ENCODE data around the gene POLG. TPM values are rescaled to one million over a fixed set of nuclear protein-coding genes. Genes with fewer than 3 reads are reported as not detected.

Gene POLG
- total and polyA plus RNA-seq, 2 of the 13 experiments (the other 11 are each of a cell fraction or from before 2014, with no cell fraction given) = 26.6 to 35.5 TPM

DNA sequence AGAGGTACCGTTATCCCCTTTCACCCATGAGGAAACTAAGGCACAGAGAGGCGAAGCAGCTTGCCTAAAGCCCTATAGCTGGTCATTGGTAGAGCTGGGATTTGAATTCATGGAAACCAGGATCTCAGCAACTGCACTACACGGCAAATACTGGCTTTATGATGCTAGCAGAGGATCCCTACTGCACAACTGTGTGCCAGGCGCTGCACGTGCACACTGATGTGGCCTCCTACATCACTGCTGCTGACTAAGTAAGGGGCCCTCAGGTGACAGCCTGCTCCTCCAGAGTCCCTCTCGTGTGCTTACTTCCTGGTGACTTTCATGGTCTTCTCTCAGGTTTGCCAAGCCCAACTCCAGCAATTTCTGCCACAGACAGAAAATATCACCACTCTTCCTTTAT, 3.4 kb upstream of the POLG start:
- no TSS peak for BruUV-seq (replicated peaks)
- FAIRE-seq = no peak
- CTCF ChIA-PET (ENCODE audit: low intra/inter-chr PET ratio, low total read pairs) = no interaction called here

DNA sequence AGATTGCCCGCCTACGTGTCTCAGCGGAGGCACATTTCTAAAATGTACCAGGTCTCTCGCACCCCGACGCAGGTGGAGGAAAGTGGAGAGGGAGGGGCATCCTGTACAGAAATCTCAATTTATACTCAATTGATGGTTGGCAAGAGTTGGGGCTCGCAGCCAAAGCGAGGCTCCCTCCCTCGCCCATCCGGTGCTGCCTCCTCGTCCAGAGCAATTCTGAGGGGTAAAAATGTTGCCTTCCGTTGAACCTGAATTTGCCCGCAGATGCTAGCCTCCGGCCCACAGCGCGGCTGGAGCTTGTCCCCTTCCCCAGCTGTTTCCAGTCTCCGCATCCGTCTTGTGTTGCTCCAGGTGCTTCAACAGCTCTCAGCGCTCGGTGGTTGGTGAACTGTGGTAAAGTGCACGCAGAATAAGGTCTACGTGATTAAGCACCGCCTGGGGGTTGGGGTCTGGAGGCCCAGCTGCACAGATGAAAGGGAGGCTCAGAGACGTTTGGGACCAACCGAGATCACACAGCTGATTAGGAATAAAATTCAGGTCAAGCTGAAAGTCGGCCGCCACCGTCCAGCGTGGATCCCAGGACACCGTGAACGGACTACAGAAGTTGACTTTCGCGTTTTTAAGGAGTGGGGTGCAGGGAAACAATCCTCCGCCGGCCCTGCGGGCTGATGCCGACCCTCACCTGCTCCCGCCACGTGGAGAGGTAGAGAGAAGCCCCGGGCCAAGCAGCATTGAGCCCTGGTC, 846 bp upstream of the POLG start:
- H3K36me3 ChIP-seq (replicated peaks in 1 of 2; ENCODE audit: control insufficient read depth in 1 of 2, insufficient read depth in 2 of 2, low read length in 2 of 2) = peaks cover 11 to 22% of the 10 kb centered on the region in 2 experiments
- no peaks in the 10 kb centered on the region for H3K9me3 ChIP-seq (ENCODE audit: low read length)
- under 1% methylated on average over 21 of the region's 40 CpGs for WGBS (ENCODE audit: low lambda C conversion rate)
- DNase-seq (ENCODE audit: low spot score) (peak; percentile 10), FAIRE-seq (no peak), ATAC-seq (peak; percentile 5; the same call in 2 of the 3 replicates)
- H3K4me1 ChIP-seq (ENCODE audit: insufficient read depth, low read length) = peaks cover 52% of the 10 kb centered on the region
- in situ Hi-C loops (cut with HindIII; ENCODE audit: extremely low pct_ligation_motif_present, low pct_unique_long_range_greater_than_20kb) = no loop called here
- CTCF ChIA-PET (ENCODE audit: low intra/inter-chr PET ratio, low total read pairs) = no interaction called here
- H3K79me2 ChIP-seq (ENCODE audit: insufficient read depth, low read length) = peaks cover 27% of the 10 kb centered on the region
- peak overlapping the region; percentile 0 for H2AFZ ChIP-seq (ENCODE audit: low read length)
- peak overlapping the region; percentile 85 for H3K4me2 ChIP-seq (ENCODE audit: low read depth, low read length)
- BruUV-seq (replicated peaks) = no TSS peak
- intact Hi-C loops (cut with micrococcal nuclease; ENCODE audit: unreplicated experiment) = no loop called here
- peak overlapping the region; percentile 47 to 76 (median 69) for H3K4me3 ChIP-seq (replicated peaks in 1 of 3; ENCODE audit: insufficient read depth in 1 of 3, low read depth in 2 of 3, low read length in 3 of 3)
- no peak overlapping the region for H3K27ac ChIP-seq (ENCODE audit: extremely low read length, insufficient read depth, low read length)
- H3K9ac ChIP-seq (ENCODE audit: insufficient read depth, low read depth, low read length) = peak overlapping the region; percentile 50; the same call in 1 of the 2 replicates
- POLR2A ChIA-PET = interaction anchor here (0.8 to 1.3 kb wide), 7 partner anchors 9 to 247 kb away, joined by 3 to 9 read pairs (median 4); partner anchors contain the start of genes ABHD2 and TICRR
- peaks cover 7% of the 10 kb centered on the region; the same call in 1 of the 2 replicates for H4K20me1 ChIP-seq (ENCODE audit: insufficient read depth, low read length)
- peaks cover 0 to 5% of the 10 kb centered on the region in 2 experiments; a peak in 1 of 5 replicates for H3K27me3 ChIP-seq (ENCODE audit: control insufficient read depth in 1 of 2, insufficient read depth in 2 of 2, low read length in 2 of 2)
- peak; percentile 25; the same call in 1 of the 2 replicates for TF ChIP-seq HDAC1 (CRISPR knock-in tag; IDR thresholded peaks at IDR 0.05)
- TF ChIP-seq, protein P1, sequence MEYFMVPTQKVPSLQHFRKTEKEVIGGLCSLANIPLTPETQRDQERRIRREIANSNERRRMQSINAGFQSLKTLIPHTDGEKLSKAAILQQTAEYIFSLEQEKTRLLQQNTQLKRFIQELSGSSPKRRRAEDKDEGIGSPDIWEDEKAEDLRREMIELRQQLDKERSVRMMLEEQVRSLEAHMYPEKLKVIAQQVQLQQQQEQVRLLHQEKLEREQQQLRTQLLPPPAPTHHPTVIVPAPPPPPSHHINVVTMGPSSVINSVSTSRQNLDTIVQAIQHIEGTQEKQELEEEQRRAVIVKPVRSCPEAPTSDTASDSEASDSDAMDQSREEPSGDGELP (IDR thresholded peaks at IDR 0.05; ENCODE audit: borderline replicate concordance, low read depth) = peak; percentile 38; the same call in 1 of the 2 replicates
- TF ChIP-seq, protein P2, sequence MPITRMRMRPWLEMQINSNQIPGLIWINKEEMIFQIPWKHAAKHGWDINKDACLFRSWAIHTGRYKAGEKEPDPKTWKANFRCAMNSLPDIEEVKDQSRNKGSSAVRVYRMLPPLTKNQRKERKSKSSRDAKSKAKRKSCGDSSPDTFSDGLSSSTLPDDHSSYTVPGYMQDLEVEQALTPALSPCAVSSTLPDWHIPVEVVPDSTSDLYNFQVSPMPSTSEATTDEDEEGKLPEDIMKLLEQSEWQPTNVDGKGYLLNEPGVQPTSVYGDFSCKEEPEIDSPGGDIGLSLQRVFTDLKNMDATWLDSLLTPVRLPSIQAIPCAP (CRISPR knock-in tag; IDR thresholded peaks at IDR 0.05; ENCODE audit: low read depth) = no peak
- TF ChIP-seq, protein P3, sequence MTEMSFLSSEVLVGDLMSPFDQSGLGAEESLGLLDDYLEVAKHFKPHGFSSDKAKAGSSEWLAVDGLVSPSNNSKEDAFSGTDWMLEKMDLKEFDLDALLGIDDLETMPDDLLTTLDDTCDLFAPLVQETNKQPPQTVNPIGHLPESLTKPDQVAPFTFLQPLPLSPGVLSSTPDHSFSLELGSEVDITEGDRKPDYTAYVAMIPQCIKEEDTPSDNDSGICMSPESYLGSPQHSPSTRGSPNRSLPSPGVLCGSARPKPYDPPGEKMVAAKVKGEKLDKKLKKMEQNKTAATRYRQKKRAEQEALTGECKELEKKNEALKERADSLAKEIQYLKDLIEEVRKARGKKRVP (CRISPR knock-in tag; IDR thresholded peaks at IDR 0.05) = 0 out of 4 replicates have a peak, but pooled peaks of 1 of the 2 experiments have one; percentile 7
- 0 out of 2 replicates have a peak, but pooled peaks have one; percentile 42 for TF ChIP-seq ZNF724P (CRISPR knock-in tag; IDR thresholded peaks at IDR 0.05; ENCODE audit: borderline replicate concordance)
- TF ChIP-seq ZMYM3 (CRISPR knock-in tag; IDR thresholded peaks at IDR 0.05) = peak; percentile 97
- peak; percentile 6; the same call in 1 of the 2 replicates for TF ChIP-seq ZNF615 (CRISPR knock-in tag; IDR thresholded peaks at IDR 0.05; ENCODE audit: borderline replicate concordance)
- 0 out of 2 replicates have a peak, but pooled peaks have one; percentile 9 for TF ChIP-seq ZNF672 (CRISPR knock-in tag; IDR thresholded peaks at IDR 0.05)

More for the DNA sequence above, 3.4 kb upstream of the POLG start:
- no peak overlapping the region for H2AFZ ChIP-seq (ENCODE audit: low read length)
- H3K4me1 ChIP-seq (ENCODE audit: insufficient read depth, low read length) = peaks cover 27% of the 10 kb centered on the region
- H3K4me2 ChIP-seq (ENCODE audit: low read depth, low read length) = no peak overlapping the region; the same call in 1 of the 2 replicates
- ATAC-seq (no peak), DNase-seq (ENCODE audit: low spot score) (no peak)
- TF ChIP-seq BHLHE40 (IDR thresholded peaks at IDR 0.05; ENCODE audit: low read length) (peak; percentile 77; the same call in 1 of the 2 replicates), ZNF354B (CRISPR knock-in tag; IDR thresholded peaks at IDR 0.05) (no peak), TBX2 (CRISPR knock-in tag; IDR thresholded peaks at IDR 0.05; ENCODE audit: borderline replicate concordance) (no peak)
- TF ChIP-seq, protein P4, sequence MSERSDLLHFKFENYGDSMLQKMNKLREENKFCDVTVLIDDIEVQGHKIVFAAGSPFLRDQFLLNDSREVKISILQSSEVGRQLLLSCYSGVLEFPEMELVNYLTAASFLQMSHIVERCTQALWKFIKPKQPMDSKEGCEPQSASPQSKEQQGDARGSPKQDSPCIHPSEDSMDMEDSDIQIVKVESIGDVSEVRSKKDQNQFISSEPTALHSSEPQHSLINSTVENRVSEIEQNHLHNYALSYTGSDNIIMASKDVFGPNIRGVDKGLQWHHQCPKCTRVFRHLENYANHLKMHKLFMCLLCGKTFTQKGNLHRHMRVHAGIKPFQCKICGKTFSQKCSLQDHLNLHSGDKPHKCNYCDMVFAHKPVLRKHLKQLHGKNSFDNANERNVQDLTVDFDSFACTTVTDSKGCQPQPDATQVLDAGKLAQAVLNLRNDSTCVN (CRISPR knock-in tag; IDR thresholded peaks at IDR 0.05; ENCODE audit: borderline replicate concordance) = no peak
- POLR2A ChIA-PET = no interaction called here
- no peaks in the 10 kb centered on the region for H4K20me1 ChIP-seq (ENCODE audit: insufficient read depth, low read length)
- H3K36me3 ChIP-seq (replicated peaks in 1 of 2; ENCODE audit: control insufficient read depth in 1 of 2, insufficient read depth in 2 of 2, low read length in 2 of 2) = peaks cover under 1 to 1% of the 10 kb centered on the region in 2 experiments; a peak in 3 of 5 replicates
- WGBS (ENCODE audit: low lambda C conversion rate) = 39% methylated on average over 3 of the region's 6 CpGs
- peaks cover 0 to 13% of the 10 kb centered on the region in 2 experiments; a peak in 1 of 5 replicates for H3K27me3 ChIP-seq (ENCODE audit: control insufficient read depth in 1 of 2, insufficient read depth in 2 of 2, low read length in 2 of 2)
- no peak overlapping the region for H3K27ac ChIP-seq (ENCODE audit: extremely low read length, insufficient read depth, low read length)
- no peak overlapping the region for H3K4me3 ChIP-seq (replicated peaks in 1 of 3; ENCODE audit: insufficient read depth in 1 of 3, low read depth in 2 of 3, low read length in 3 of 3)
- in situ Hi-C loops (cut with HindIII; ENCODE audit: extremely low pct_ligation_motif_present, low pct_unique_long_range_greater_than_20kb) (no loop called here), intact Hi-C loops (cut with micrococcal nuclease; ENCODE audit: unreplicated experiment) (no loop called here)
- H3K9ac ChIP-seq (ENCODE audit: insufficient read depth, low read depth, low read length) = no peak overlapping the region
- H3K79me2 ChIP-seq (ENCODE audit: insufficient read depth, low read length) = peaks cover 9% of the 10 kb centered on the region
- no peaks in the 10 kb centered on the region for H3K9me3 ChIP-seq (ENCODE audit: low read length)

Measured in HepG2 (cell line).